Caco-2 (cell line): Measurements from ENCODE around the gene NDNF. TPM values are rescaled to one million over a fixed set of nuclear protein-coding genes. Genes with fewer than 3 reads are reported as not detected.

Experiments
- BruUV-seq: library from RNA; stranded (reverse); fragments of 400-500 nt; replicated peaks from 2 replicates; lab custom pipeline; 2021; lab: Mats Ljungman, UMichigan
- CTCF ChIA-PET: fragments of 300-600 bp; sonication (Branson Sonifier 250); formaldehyde crosslinking; loops from one replicate; lab custom pipeline; 2022; ENCODE audit warnings: antibody characterized with exemption; lab: Charles Lee
- POLR2A ChIA-PET: fragments of 300-600 bp; sonication (Branson Sonifier 250); formaldehyde crosslinking; loops from one replicate; lab custom pipeline; 2022; ENCODE audit warnings: antibody characterized with exemption; lab: Charles Lee
- DNase-seq, 2 experiments: peaks; one replicate each; pipeline versions ENCODE4 v3.0.0 to v3.0.0-alpha.2; 2020 to 2022
- H3K27me3 ChIP-seq: replicated peaks from 2 replicates; pipeline ENCODE4 v1.6.0; 2011; ENCODE audit warnings: low read length; ENCODE audit not compliant: control insufficient read depth, insufficient read depth
- H3K36me3 ChIP-seq: 2 replicates; pipeline ENCODE4 v1.5.1; 2011; ENCODE audit warnings: low read length; ENCODE audit not compliant: control insufficient read depth, insufficient read depth
- H3K4me1 ChIP-seq: fragments of 250-450 bp; sonication (Bioruptor Pico); 2 replicates; pipeline ENCODE4 v1.5.1; 2020; ENCODE audit warnings: mild to moderate bottlenecking
- H3K4me3 ChIP-seq: 2 replicates; pipeline ENCODE4 v1.5.1; 2011; ENCODE audit warnings: low read depth, mild to moderate bottlenecking, control low read depth, low read length
- H3K9me3 ChIP-seq: fragments of 250-450 bp; sonication (Bioruptor Pico); 2 replicates; pipeline ENCODE4 v1.5.1; 2020; ENCODE audit warnings: mild to moderate bottlenecking, moderate library complexity
- H3K27ac Mint-ChIP-seq: one replicate; pipeline ENCODE4 v1.8.0; 2022; ENCODE audit warnings: mixed read lengths; ENCODE audit not compliant: unreplicated experiment
- H3K27me3 Mint-ChIP-seq: one replicate; pipeline ENCODE4 v1.8.0; 2022; ENCODE audit warnings: mixed read lengths; ENCODE audit not compliant: insufficient read depth, unreplicated experiment
- H3K36me3 Mint-ChIP-seq: one replicate; pipeline ENCODE4 v1.8.0; 2022; ENCODE audit warnings: mild to moderate bottlenecking, mixed read lengths; ENCODE audit not compliant: insufficient read depth, unreplicated experiment
- H3K4me1 Mint-ChIP-seq: one replicate; pipeline ENCODE4 v1.8.0; 2022; ENCODE audit warnings: low read depth, mixed read lengths; ENCODE audit not compliant: unreplicated experiment
- H3K4me3 Mint-ChIP-seq: one replicate; pipeline ENCODE4 v1.8.0; 2022; ENCODE audit warnings: mild to moderate bottlenecking, moderate library complexity, mixed read lengths; ENCODE audit not compliant: unreplicated experiment
- H3K9me3 Mint-ChIP-seq: one replicate; pipeline ENCODE4 v1.8.0; 2022; ENCODE audit warnings: mixed read lengths; ENCODE audit not compliant: unreplicated experiment
- intact Hi-C: fragments of 100-400 bp; cut with micrococcal nuclease; formaldehyde crosslinking; loops from one replicate; pipeline ENCODE4 v1.10.0; 2022; ENCODE audit not compliant: unreplicated experiment
- total RNA-seq: library from RNA; stranded (reverse); gene quantifications from 2 replicates; pipeline ENCODE4 v1.2.3, GENCODE V29; 2022
- TF ChIP-seq, protein P1 (sequence below), 2 experiments: fragments of 200-600 bp in 1 of 2; IDR thresholded peaks; 1 replicate in 1 of 2; 2 replicates in 1 of 2; pipeline versions ENCODE4 v1.5.1 to v1.8.0; 2011 to 2022; ENCODE audit warnings: antibody characterized with exemption in 1 of 2, control low read depth in 1 of 2, inconsistent platforms in 1 of 2, low read depth in 1 of 2, low read length in 1 of 2, mild to moderate bottlenecking in 1 of 2, moderate library complexity in 1 of 2; ENCODE audit not compliant: insufficient read depth in 1 of 2, severe bottlenecking in 1 of 2, unreplicated experiment in 1 of 2

The NDNF gene
- total RNA-seq, 1 experiment from 2014 or later: 3.7 TPM

- POLR2A ChIA-PET: no interaction called here
- Histone ChIP-seq H3K27me3 (no peaks in the 10 kb centered on the region), H3K9me3 (no peaks in the 10 kb centered on the region), H3K4me1 (peaks cover 6% of the 10 kb centered on the region; the same call in 1 of the 2 replicates), H3K4me3 (no peak overlapping the region), H3K36me3 (no peaks in the 10 kb centered on the region)
- H3K9me3 Mint-ChIP-seq: no peaks in the 10 kb centered on the region
- no peaks in the 10 kb centered on the region for H3K27me3 Mint-ChIP-seq
- H3K36me3 Mint-ChIP-seq: no peaks in the 10 kb centered on the region
- no TSS peak for BruUV-seq
- no peak for DNase-seq
- intact Hi-C loops: no loop called here
- TF ChIP-seq, protein P1, sequence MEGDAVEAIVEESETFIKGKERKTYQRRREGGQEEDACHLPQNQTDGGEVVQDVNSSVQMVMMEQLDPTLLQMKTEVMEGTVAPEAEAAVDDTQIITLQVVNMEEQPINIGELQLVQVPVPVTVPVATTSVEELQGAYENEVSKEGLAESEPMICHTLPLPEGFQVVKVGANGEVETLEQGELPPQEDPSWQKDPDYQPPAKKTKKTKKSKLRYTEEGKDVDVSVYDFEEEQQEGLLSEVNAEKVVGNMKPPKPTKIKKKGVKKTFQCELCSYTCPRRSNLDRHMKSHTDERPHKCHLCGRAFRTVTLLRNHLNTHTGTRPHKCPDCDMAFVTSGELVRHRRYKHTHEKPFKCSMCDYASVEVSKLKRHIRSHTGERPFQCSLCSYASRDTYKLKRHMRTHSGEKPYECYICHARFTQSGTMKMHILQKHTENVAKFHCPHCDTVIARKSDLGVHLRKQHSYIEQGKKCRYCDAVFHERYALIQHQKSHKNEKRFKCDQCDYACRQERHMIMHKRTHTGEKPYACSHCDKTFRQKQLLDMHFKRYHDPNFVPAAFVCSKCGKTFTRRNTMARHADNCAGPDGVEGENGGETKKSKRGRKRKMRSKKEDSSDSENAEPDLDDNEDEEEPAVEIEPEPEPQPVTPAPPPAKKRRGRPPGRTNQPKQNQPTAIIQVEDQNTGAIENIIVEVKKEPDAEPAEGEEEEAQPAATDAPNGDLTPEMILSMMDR (IDR thresholded peaks at IDR 0.05; ENCODE audit: insufficient read depth in 1 of 2, low read depth in 1 of 2, low read length in 1 of 2, severe bottlenecking in 1 of 2, unreplicated experiment in 1 of 2): no peak
- peaks cover 7% of the 10 kb centered on the region for H3K4me1 Mint-ChIP-seq
- CTCF ChIA-PET: no interaction called here
- no peak overlapping the region for H3K4me3 Mint-ChIP-seq
- no peak overlapping the region for H3K27ac Mint-ChIP-seq
Observed at GRCh38 chr4:121018543-121018942, 53.8 kb downstream of the NDNF start.

DNA sequence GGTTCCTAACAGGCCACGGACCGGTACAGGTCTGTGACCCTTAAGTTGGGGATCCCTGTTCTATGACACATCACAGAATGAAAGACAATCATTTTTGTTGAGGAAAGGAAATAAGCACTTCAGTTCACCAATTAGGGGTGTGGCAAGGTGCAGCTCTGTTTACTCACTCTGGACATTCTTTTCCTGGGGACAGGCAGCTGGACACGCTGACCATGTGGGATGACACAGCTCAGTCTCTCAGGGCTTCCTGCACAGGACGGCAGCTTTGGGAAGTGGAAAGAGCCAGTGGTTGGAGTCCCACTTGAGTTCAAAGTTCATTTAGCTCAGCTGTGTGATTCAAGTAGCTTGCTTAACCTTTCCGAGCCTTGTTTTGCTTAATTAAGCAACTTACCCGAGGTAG, 55.7 kb downstream of the NDNF start:
- Mint-ChIP-seq H3K27ac (no peak overlapping the region), H3K36me3 (no peaks in the 10 kb centered on the region), H3K27me3 (no peaks in the 10 kb centered on the region), H3K4me1 (peaks cover 7% of the 10 kb centered on the region), H3K9me3 (no peaks in the 10 kb centered on the region), H3K4me3 (no peak overlapping the region)
- intact Hi-C loops: no loop called here
- H3K4me3 ChIP-seq: no peak overlapping the region
- peaks cover 6% of the 10 kb centered on the region; the same call in 1 of the 2 replicates for H3K4me1 ChIP-seq
- H3K27me3 ChIP-seq: no peaks in the 10 kb centered on the region
- TF ChIP-seq, protein P1 (IDR thresholded peaks at IDR 0.05; ENCODE audit: insufficient read depth in 1 of 2, low read depth in 1 of 2, low read length in 1 of 2, severe bottlenecking in 1 of 2, unreplicated experiment in 1 of 2): no peak
- CTCF ChIA-PET: interaction anchor here (0.5 kb wide), 1 partner anchor 1187 kb away, joined by 3 read pairs; no protein-coding TSS in a partner anchor
- no peaks in the 10 kb centered on the region for H3K36me3 ChIP-seq
- DNase-seq: peak; percentile 18 to 62
- H3K9me3 ChIP-seq: no peaks in the 10 kb centered on the region
- POLR2A ChIA-PET: no interaction called here
- no TSS peak for BruUV-seq

DNA sequence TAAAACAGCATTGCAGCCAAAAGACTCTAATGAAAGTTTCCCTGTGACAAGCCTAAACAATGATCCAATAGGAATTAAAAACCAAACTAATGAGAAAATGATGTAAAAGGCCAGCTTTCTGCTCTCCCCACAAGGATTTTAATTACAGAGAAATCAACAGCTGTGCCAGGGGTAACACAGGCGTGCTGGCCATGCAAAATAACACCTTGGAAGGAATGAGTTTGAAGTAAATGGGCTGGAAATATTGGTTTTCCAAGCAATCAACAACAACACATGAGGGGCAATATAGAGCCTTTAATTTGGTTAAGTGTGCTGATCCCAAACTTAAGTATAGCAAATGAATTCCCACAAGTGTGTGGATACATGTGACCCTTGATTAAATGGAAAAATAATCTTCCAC, 56.9 kb downstream of the NDNF start:
- H3K4me1 Mint-ChIP-seq: peaks cover 7% of the 10 kb centered on the region
- no peak overlapping the region for H3K27ac Mint-ChIP-seq
- intact Hi-C loops: no loop called here
- TF ChIP-seq, protein P1 (IDR thresholded peaks at IDR 0.05; ENCODE audit: insufficient read depth in 1 of 2, low read depth in 1 of 2, low read length in 1 of 2, severe bottlenecking in 1 of 2, unreplicated experiment in 1 of 2): no peak
- H3K27me3 Mint-ChIP-seq: no peaks in the 10 kb centered on the region
- H3K9me3 Mint-ChIP-seq: no peaks in the 10 kb centered on the region
- H3K27me3 ChIP-seq: no peaks in the 10 kb centered on the region
- peaks cover 6% of the 10 kb centered on the region; the same call in 1 of the 2 replicates for H3K4me1 ChIP-seq
- no peaks in the 10 kb centered on the region for H3K9me3 ChIP-seq
- H3K4me3 Mint-ChIP-seq: no peak overlapping the region
- DNase-seq: no peak
- CTCF ChIA-PET: no interaction called here
- no peaks in the 10 kb centered on the region for H3K36me3 ChIP-seq
- H3K4me3 ChIP-seq: no peak overlapping the region
- POLR2A ChIA-PET: no interaction called here
- H3K36me3 Mint-ChIP-seq: no peaks in the 10 kb centered on the region
- no TSS peak for BruUV-seq
